GM12875 (cell line): ENCODE results near the gene HOXC4.

ENCODE experiments used
- H3K4me3 ChIP-seq: one replicate; pipeline ENCODE4 v1.5.1; 2011; ENCODE audit warnings: low read depth, low read length, control low read depth
- TF ChIP-seq, protein P1 (sequence below): IDR thresholded peaks from 2 replicates; pipeline ENCODE4 v1.5.1; 2011; ENCODE audit warnings: low read depth, mild to moderate bottlenecking, control low read depth, inconsistent platforms, low read length, moderate library complexity, borderline replicate concordance; ENCODE audit not compliant: insufficient read depth

The HOXC4 gene

GRCh38 chr12:54006559-54007220 is 46.9 kb upstream of the HOXC4 start:
- TF ChIP-seq, protein P1, sequence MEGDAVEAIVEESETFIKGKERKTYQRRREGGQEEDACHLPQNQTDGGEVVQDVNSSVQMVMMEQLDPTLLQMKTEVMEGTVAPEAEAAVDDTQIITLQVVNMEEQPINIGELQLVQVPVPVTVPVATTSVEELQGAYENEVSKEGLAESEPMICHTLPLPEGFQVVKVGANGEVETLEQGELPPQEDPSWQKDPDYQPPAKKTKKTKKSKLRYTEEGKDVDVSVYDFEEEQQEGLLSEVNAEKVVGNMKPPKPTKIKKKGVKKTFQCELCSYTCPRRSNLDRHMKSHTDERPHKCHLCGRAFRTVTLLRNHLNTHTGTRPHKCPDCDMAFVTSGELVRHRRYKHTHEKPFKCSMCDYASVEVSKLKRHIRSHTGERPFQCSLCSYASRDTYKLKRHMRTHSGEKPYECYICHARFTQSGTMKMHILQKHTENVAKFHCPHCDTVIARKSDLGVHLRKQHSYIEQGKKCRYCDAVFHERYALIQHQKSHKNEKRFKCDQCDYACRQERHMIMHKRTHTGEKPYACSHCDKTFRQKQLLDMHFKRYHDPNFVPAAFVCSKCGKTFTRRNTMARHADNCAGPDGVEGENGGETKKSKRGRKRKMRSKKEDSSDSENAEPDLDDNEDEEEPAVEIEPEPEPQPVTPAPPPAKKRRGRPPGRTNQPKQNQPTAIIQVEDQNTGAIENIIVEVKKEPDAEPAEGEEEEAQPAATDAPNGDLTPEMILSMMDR, result no peak

GRCh38 chr12:54007538-54008259 is 45.9 kb upstream of the HOXC4 start:
- H3K4me3 ChIP-seq, result no peak overlapping the region

More at GRCh38 chr12:54006559-54007220, 46.9 kb upstream of the HOXC4 start:
- no peak overlapping the region for H3K4me3 ChIP-seq

DNA sequence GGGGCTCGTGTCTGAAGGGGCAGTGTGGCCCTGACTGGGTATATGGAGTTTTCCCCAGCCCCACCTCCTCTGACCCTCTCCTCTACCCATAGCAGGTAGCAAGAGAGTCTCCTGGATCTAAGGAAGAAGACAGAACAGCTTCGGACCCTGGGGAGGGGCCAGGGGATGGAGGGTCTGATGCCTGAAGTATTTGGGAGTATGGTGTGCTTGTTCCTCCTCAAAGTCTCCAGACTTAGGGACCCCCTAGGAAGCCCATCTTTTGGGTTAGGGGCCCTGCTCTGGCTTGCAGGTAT is 45.4 kb upstream of the HOXC4 start:
- TF ChIP-seq, protein P1, result no peak
- no peak overlapping the region for H3K4me3 ChIP-seq

More at GRCh38 chr12:54007538-54008259, 45.9 kb upstream of the HOXC4 start:
- TF ChIP-seq, protein P1, result no peak

DNA sequence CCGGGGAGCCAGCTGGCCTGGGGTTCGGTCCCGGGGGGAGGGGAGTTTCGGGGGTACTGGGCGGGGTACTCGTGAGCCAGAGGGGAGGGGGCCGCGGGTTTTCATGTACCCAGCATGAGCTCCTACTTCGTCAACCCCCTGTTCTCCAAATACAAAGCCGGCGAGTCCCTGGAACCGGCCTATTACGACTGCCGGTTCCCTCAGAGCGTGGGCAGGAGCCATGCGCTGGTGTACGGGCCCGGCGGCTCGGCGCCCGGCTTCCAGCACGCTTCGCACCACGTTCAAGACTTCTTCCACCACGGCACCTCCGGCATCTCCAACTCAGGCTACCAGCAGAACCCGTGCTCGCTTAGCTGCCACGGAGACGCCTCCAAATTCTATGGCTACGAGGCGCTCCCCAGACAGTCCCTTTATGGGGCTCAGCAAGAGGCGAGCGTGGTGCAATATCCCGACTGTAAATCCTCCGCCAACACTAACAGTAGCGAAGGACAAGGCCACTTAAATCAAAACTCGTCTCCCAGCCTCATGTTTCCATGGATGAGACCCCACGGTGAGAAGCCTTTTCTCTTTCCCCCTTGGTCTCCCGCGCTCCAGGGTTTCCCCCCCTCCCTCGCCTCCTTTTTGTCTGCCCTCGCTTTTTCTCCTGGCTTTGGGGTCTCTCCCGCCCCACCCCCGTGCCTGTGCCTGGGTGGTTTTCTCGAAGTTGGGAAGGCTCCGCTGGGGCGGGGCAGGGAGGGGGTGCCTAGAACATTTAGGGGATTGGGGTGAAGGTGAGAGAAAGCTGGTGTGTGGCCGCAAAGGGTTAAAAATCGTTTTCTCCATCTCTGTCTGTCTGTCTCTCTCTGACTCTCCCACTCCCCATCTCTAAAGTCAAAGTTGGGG is 44.2 kb upstream of the HOXC4 start:
- TF ChIP-seq, protein P1, result no peak
- H3K4me3 ChIP-seq, result no peak overlapping the region

GRCh38 chr12:54010053-54010971 is 43.3 kb upstream of the HOXC4 start:
- TF ChIP-seq, protein P1, result no peak
- H3K4me3 ChIP-seq, result no peak overlapping the region

- TF ChIP-seq, protein P1, result no peak
- H3K4me3 ChIP-seq, result no peak overlapping the region
Observed at GRCh38 chr12:54010972-54011664, 42.5 kb upstream of the HOXC4 start.
